Ovary (tissue), 9 donors: ENCODE data around the gene GALNT13. TPM values are rescaled to one million over a fixed set of nuclear protein-coding genes. Genes with fewer than 3 reads are reported as not detected.

Experiments
- DNase-seq, 5 donors: peaks; one replicate each; pipeline ENCODE4 v3.0.0-alpha.2; 2019 to 2020
- H3K27ac ChIP-seq, 2 donors: fragments of 200-600 bp; one replicate each; pipeline versions ENCODE4 v1.5.1 to v1.8.0; 2019 to 2022
- H3K27me3 ChIP-seq: fragments of 200-600 bp; one replicate; pipeline ENCODE4 v1.8.0; 2022
- H3K36me3 ChIP-seq: fragments of 200-600 bp; sonication (generic); one replicate; pipeline ENCODE4 v1.5.1; 2019
- H3K4me1 ChIP-seq: one replicate; pipeline ENCODE4 v1.8.1; 2013; ENCODE audit warnings: mild to moderate bottlenecking, moderate library complexity; ENCODE audit not compliant: insufficient read depth
- H3K4me3 ChIP-seq: fragments of 200-600 bp; sonication (generic); one replicate; pipeline ENCODE4 v1.5.1; 2017
- H3K9me3 ChIP-seq, 2 donors: fragments of 200-600 bp in 1 of 2; sonication (generic) in 1 of 2; one replicate each; pipeline versions ENCODE4 v1.5.1 to v1.8.1; 2013 to 2019; ENCODE audit warnings: mild to moderate bottlenecking in 1 of 2, moderate library complexity in 1 of 2
- EP300 ChIP-seq: sonication (generic); formaldehyde crosslinking; IDR thresholded peaks from one replicate; pipeline ENCODE4 v1.6.1; 2017; ENCODE audit warnings: antibody characterized with exemption
- POLR2A ChIP-seq: fragments of 450-650 bp; IDR thresholded peaks from one replicate; pipeline ENCODE4 v1.6.1; 2017; ENCODE audit warnings: antibody characterized with exemption, mild to moderate bottlenecking, moderate library complexity
- WGBS, 3 donors: extraction: QIAGEN DNeasy Blood & Tissue Kit in 1 of 3; methylation state at CpG; one replicate each; pipeline versions ENCODE4 v1.1.5 to v1.1.7; 2013 to 2017; 5-methylcytosine and 5-hydroxymethylcytosine counted together
- intact Hi-C, 4 donors: fragments of 100-400 bp; cut with DNase I; formaldehyde crosslinking; loops; one replicate each; pipeline versions ENCODE4 v1.11.0 to v1.15.1; 2022 to 2023
- polyA plus RNA-seq, 2 donors: library from polyadenylated mRNA; stranded (reverse); fragments of 200-250 nt in 1 of 2; fragments of 350-450 nt in 1 of 2; fragmentation: Illumina TruSeq in 1 of 2; extraction: RNeasy Lipid Tissue Mini Kit (QIAGEN cat#74804) in 1 of 2; gene quantifications; one replicate each; pipeline ENCODE4 v1.2.3, GENCODE V29; 2013 to 2014
- total RNA-seq, 7 donors: library from RNA; depleted of rRNA in 2 of 7; stranded (reverse); fragments of >200 nt in 2 of 7; fragmentation: NEBNext Ultra II Directional in 3 of 7; extraction: Animal tissue kit (Norgen Biotek cat#: 25700) in 3 of 7; gene quantifications; one replicate each; pipeline versions ENCODE4 v1.1.0 to v1.2.4, GENCODE V29; 2016 to 2023
- TF ChIP-seq, protein P1 (sequence below), 3 donors: fragments of 450-650 bp in 2 of 3; fragments of 200-600 bp in 1 of 3; IDR thresholded peaks; one replicate each; pipeline versions ENCODE4 v1.5.1 to v1.8.0; 2016 to 2022; ENCODE audit warnings: antibody characterized with exemption in 3 of 3, mild to moderate bottlenecking in 1 of 3
- donor health status: DM: no; HTN: no; CAD: no; lungs with moderate emphysema.
- donor health status: DM: no; HTN: no; CAD: no.
- donor health status: Bipolar disorder and iron deficiency.
- donor health status: DM: yes; HTN: yes; CAD: no.
- donor health status: DM: no; HTN: no; CAD: no.
- donor health status: DM: yes; HTN: yes; CAD: no.

Gene GALNT13
- total and polyA plus RNA-seq, 9 donors = 0.22 to 4.7 (median 1.1) TPM; not detected in 1

DNA sequence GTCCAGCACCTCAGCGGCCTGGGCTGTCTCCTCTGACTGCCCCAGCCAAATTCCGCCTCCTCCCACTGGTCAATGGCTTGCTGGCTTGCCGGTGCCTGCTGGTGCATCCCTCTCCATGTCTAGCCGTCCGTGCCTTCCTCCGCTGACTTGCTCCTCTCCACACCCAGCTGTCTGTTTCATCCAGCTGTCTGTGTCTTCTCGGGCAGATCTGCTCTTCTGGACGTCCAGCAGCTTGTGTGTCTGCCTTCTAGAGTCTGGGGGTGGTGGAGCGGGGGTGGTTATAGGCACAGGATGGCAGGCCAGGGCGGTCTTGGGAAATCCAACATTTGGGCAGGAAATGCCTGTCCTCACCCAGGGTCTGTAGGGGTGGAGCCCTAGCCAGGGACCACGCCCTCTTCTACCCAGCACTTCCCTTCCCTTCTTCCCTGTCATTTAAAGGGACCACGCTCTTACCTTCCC is 369.2 kb downstream of the GALNT13 start:
- Histone ChIP-seq H3K27ac (no peak overlapping the region), H3K36me3 (no peaks in the 10 kb centered on the region), H3K4me1 (no peaks in the 10 kb centered on the region), H3K9me3 (no peaks in the 10 kb centered on the region), H3K27me3 (no peaks in the 10 kb centered on the region), H3K4me3 (no peak overlapping the region)
- TF ChIP-seq EP300 = no peak
- TF ChIP-seq, protein P1, sequence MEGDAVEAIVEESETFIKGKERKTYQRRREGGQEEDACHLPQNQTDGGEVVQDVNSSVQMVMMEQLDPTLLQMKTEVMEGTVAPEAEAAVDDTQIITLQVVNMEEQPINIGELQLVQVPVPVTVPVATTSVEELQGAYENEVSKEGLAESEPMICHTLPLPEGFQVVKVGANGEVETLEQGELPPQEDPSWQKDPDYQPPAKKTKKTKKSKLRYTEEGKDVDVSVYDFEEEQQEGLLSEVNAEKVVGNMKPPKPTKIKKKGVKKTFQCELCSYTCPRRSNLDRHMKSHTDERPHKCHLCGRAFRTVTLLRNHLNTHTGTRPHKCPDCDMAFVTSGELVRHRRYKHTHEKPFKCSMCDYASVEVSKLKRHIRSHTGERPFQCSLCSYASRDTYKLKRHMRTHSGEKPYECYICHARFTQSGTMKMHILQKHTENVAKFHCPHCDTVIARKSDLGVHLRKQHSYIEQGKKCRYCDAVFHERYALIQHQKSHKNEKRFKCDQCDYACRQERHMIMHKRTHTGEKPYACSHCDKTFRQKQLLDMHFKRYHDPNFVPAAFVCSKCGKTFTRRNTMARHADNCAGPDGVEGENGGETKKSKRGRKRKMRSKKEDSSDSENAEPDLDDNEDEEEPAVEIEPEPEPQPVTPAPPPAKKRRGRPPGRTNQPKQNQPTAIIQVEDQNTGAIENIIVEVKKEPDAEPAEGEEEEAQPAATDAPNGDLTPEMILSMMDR (IDR thresholded peaks at IDR 0.05) = no peak
- no peak for TF ChIP-seq POLR2A
- no peak for DNase-seq
- 76 to 87% (median 78%) methylated on average over 12 of the region's 12 CpGs for WGBS, 3 donors
- intact Hi-C loops = no loop called here

DNA sequence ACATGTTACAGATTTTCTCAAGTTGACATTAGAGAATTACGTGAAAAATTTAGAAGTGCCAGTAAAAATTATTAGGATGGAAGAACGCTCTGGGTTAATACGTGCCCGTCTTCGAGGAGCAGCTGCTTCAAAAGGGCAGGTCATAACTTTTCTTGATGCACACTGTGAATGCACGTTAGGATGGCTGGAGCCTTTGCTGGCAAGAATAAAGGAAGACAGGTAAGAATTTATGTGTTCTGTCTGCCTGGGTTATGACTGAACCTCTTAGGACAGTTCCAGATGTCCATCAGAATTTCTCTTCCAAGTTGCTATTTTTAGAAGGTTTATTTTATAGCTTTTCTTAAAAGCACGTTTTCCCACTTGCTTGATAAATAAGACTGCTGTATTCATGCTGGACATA is 371.0 kb downstream of the GALNT13 start:
- 51 to 61% (median 53%) methylated on average over 7 of the region's 7 CpGs for WGBS, 3 donors
- no peaks in the 10 kb centered on the region for H3K4me1 ChIP-seq
- H3K27me3 ChIP-seq = no peaks in the 10 kb centered on the region
- DNase-seq = no peak
- no peaks in the 10 kb centered on the region for H3K9me3 ChIP-seq
- intact Hi-C loops = no loop called here
- H3K36me3 ChIP-seq = no peaks in the 10 kb centered on the region
- no peak overlapping the region for H3K27ac ChIP-seq
- no peak overlapping the region for H3K4me3 ChIP-seq
- TF ChIP-seq EP300 (no peak), POLR2A (no peak)
- TF ChIP-seq, protein P1 (IDR thresholded peaks at IDR 0.05) = no peak

DNA sequence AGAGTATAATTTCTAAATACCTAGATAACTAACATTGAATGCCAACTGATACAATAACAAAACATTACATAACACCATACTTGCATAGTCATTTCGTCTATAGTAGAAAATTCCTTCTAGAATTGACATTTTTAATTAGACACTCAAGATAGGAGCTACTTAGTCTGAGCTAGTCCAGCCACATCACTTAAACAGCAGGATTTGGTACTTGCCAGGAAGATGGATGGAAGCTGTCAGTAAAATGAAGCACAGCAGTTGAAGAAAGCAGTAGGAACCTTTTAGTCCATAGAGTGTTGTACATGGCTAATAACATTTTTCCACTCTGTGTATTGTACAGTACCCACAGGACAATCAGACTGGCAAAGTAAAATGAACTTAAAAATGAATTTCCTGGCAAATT is 372.0 kb downstream of the GALNT13 start:
- Histone ChIP-seq H3K27me3 (no peaks in the 10 kb centered on the region), H3K9me3 (no peaks in the 10 kb centered on the region), H3K4me1 (no peaks in the 10 kb centered on the region), H3K36me3 (no peaks in the 10 kb centered on the region), H3K27ac (no peak overlapping the region), H3K4me3 (no peak overlapping the region)
- no peak for DNase-seq
- intact Hi-C loops = no loop called here
- 6 to 34% (median 12%) methylated on average over 1 of the region's 1 CpG for WGBS, 3 donors
- TF ChIP-seq, protein P1 (IDR thresholded peaks at IDR 0.05) = no peak
- no peak for TF ChIP-seq POLR2A
- TF ChIP-seq EP300 = no peak

DNA sequence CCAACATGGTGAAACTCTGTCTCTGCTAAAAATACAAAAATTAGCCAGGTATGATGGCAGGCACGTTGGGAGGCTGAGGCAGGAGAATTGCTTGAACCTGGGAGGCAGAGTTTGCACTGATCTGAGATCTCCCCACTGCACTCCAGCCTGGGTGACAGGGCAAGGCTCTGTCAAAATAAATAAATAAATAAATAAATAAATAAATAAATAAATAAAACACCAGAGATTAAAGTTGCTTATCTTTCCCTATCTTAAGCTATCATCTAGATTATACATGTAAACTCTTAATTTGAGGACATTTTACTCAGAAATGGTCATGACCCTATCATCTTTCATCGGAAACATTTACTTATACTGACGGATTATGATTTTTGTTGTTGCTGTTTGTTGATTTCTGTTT is 373.2 kb downstream of the GALNT13 start:
- Histone ChIP-seq H3K4me3 (no peak overlapping the region), H3K27ac (no peak overlapping the region), H3K36me3 (no peaks in the 10 kb centered on the region), H3K9me3 (no peaks in the 10 kb centered on the region), H3K4me1 (no peaks in the 10 kb centered on the region), H3K27me3 (no peaks in the 10 kb centered on the region)
- DNase-seq = no peak
- WGBS, 3 donors = 79 to 91% (median 89%) methylated on average over 3 of the region's 3 CpGs
- intact Hi-C loops = no loop called here
- TF ChIP-seq, protein P1 (IDR thresholded peaks at IDR 0.05) = no peak
- TF ChIP-seq EP300 = no peak
- no peak for TF ChIP-seq POLR2A

DNA sequence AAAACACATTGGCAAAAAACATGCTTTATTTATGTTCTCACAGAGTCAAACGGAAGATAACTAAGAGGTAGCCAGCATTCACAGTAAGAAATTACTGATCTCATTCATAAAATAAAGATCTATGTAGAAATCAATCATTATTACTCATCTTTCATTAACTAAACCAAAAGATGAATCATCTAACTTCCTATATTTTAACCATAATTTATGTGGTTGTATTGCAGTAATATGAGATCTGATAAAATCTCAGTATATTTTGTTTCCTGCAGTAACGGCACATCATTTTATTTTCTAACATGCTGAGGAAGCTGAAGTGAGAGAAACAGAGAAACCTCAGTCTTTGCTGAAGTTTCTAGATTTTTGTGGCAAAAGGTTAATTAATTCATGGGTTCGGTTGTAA is 375.8 kb downstream of the GALNT13 start:
- WGBS, 3 donors = 53 to 68% (median 56%) methylated on average over 3 of the region's 3 CpGs
- intact Hi-C loops = no loop called here
- Histone ChIP-seq H3K36me3 (no peaks in the 10 kb centered on the region), H3K27me3 (no peaks in the 10 kb centered on the region), H3K27ac (no peak overlapping the region), H3K9me3 (no peaks in the 10 kb centered on the region), H3K4me3 (no peak overlapping the region), H3K4me1 (no peaks in the 10 kb centered on the region)
- TF ChIP-seq EP300 (no peak), POLR2A (no peak)
- TF ChIP-seq, protein P1 (IDR thresholded peaks at IDR 0.05) = no peak
- no peak for DNase-seq
